Neuronal stem cell (in vitro differentiated cells): ENCODE results near the gene LHX6.

Experiments used
- DNase-seq: peaks from one replicate; pipeline ENCODE4 v3.0.0-alpha.2; 2013; ENCODE audit warnings: low spot score
- H2AFZ ChIP-seq: one replicate; pipeline ENCODE4 v1.6.1; 2013; ENCODE audit warnings: mild to moderate bottlenecking, low read length, inconsistent platforms
- H2AK5ac ChIP-seq: 2 replicates; pipeline ENCODE4 v1.6.1; 2013; ENCODE audit warnings: low read depth, mild to moderate bottlenecking, inconsistent platforms, low read length, moderate library complexity, mixed read lengths
- H2BK120ac ChIP-seq: 2 replicates; pipeline ENCODE4 v1.6.1; 2013; ENCODE audit warnings: low read depth, mild to moderate bottlenecking, inconsistent platforms, low read length, moderate library complexity, mixed read lengths
- H2BK12ac ChIP-seq: one replicate; pipeline ENCODE4 v1.6.1; 2013; ENCODE audit warnings: low read length, inconsistent platforms
- H2BK15ac ChIP-seq: 2 replicates; pipeline ENCODE4 v1.6.1; 2013; ENCODE audit warnings: mild to moderate bottlenecking, low read length, inconsistent platforms, mixed read lengths
- H2BK5ac ChIP-seq: one replicate; pipeline ENCODE4 v1.6.1; 2013; ENCODE audit warnings: inconsistent platforms, mild to moderate bottlenecking, low read length, moderate library complexity
- H3K14ac ChIP-seq: one replicate; pipeline ENCODE4 v1.6.1; 2013; ENCODE audit warnings: low read length, inconsistent platforms
- H3K18ac ChIP-seq: 2 replicates; pipeline ENCODE4 v1.6.1; 2013; ENCODE audit warnings: low read length, inconsistent platforms
- H3K23ac ChIP-seq: 2 replicates; pipeline ENCODE4 v1.6.1; 2013; ENCODE audit warnings: low read depth, mild to moderate bottlenecking, mixed read lengths, low read length, inconsistent platforms; ENCODE audit not compliant: poor library complexity
- H3K27ac ChIP-seq: replicated peaks from 3 replicates; pipeline ENCODE4 v1.5.1; 2013; ENCODE audit warnings: low read length, inconsistent platforms
- H3K27me3 ChIP-seq, 3 experiments: 2 replicates each; pipeline ENCODE4 v1.6.1; 2013; ENCODE audit warnings: low read length in 3 of 3, mild to moderate bottlenecking in 2 of 3, inconsistent platforms in 1 of 3, low read depth in 1 of 3, mixed read lengths in 1 of 3, moderate library complexity in 1 of 3; ENCODE audit not compliant: control insufficient read depth in 3 of 3, insufficient read depth in 3 of 3
- H3K36me3 ChIP-seq, 2 donors: replicated peaks in 1 of 2; 2 replicates each; pipeline ENCODE4 v1.6.1; 2013; ENCODE audit warnings: low read length in 2 of 2; ENCODE audit not compliant: control insufficient read depth in 2 of 2, insufficient read depth in 2 of 2
- H3K4ac ChIP-seq: 2 replicates; pipeline ENCODE4 v1.6.1; 2013; ENCODE audit warnings: inconsistent platforms, mild to moderate bottlenecking, low read length, moderate library complexity
- H3K4me1 ChIP-seq, 2 donors: 1 replicate in 1 of 2; 2 replicates in 1 of 2; pipeline ENCODE4 v1.6.1; 2013; ENCODE audit warnings: low read length in 2 of 2, low read depth in 1 of 2; ENCODE audit not compliant: control insufficient read depth in 2 of 2, insufficient read depth in 1 of 2
- H3K4me2 ChIP-seq: one replicate; pipeline ENCODE4 v1.6.1; 2013; ENCODE audit warnings: mild to moderate bottlenecking, low read length, inconsistent platforms; ENCODE audit not compliant: insufficient read depth, poor library complexity, severe bottlenecking
- H3K4me3 ChIP-seq, 2 donors: 2 replicates each; pipeline ENCODE4 v1.5.1; 2013; ENCODE audit warnings: low read length in 2 of 2, mild to moderate bottlenecking in 2 of 2, inconsistent platforms in 1 of 2, moderate library complexity in 1 of 2
- H3K79me1 ChIP-seq: one replicate; pipeline ENCODE4 v1.6.1; 2013; ENCODE audit warnings: low read depth, mild to moderate bottlenecking, inconsistent platforms, low read length, moderate library complexity
- H3K9ac ChIP-seq: one replicate; pipeline ENCODE4 v1.6.1; 2013; ENCODE audit warnings: mild to moderate bottlenecking, low read depth, low read length, inconsistent platforms; ENCODE audit not compliant: poor library complexity
- H3K9me3 ChIP-seq, 2 donors: replicated peaks in 1 of 2; 2 replicates each; pipeline versions ENCODE3 to v1.6.1; 2013; ENCODE audit warnings: low read length in 2 of 2, mild to moderate bottlenecking in 2 of 2, inconsistent platforms in 1 of 2, low read depth in 1 of 2, mixed read lengths in 1 of 2, moderate library complexity in 1 of 2; ENCODE audit not compliant: control insufficient read depth in 2 of 2, insufficient read depth in 1 of 2
- H4K8ac ChIP-seq: one replicate; pipeline ENCODE4 v1.6.1; 2013; ENCODE audit warnings: low read depth, mild to moderate bottlenecking, inconsistent platforms, low read length, moderate library complexity
- H4K91ac ChIP-seq: one replicate; pipeline ENCODE4 v1.6.1; 2013; ENCODE audit warnings: low read length, low read depth, mild to moderate bottlenecking, inconsistent platforms; ENCODE audit not compliant: poor library complexity
- WGBS, 2 donors: extraction: QIAGEN DNeasy Blood & Tissue Kit; methylation state at CpG; one replicate each; pipeline ENCODE4 v1.1.7; 2013; ENCODE audit warnings: missing lambda C conversion rate in 2 of 2, mixed read lengths in 1 of 2; ENCODE audit not compliant: insufficient read length in 2 of 2, insufficient replicate concordance in 1 of 2; ENCODE audit errors: extremely low coverage in 2 of 2; 5-methylcytosine and 5-hydroxymethylcytosine counted together

LHX6 gene

GRCh38 chr9:122159925-122160246 is 68.9 kb downstream of the LHX6 start:
- Histone ChIP-seq H3K4ac (no peak overlapping the region), H2BK120ac (no peak overlapping the region), H2BK5ac (no peak overlapping the region), H3K27ac (no peak overlapping the region), H2BK15ac (no peak overlapping the region), H3K4me3 (peak overlapping the region in 1 of 2 donors; percentile 78), H3K36me3 (peaks cover 0 to 2% of the 10 kb centered on the region in 2 donors), H2BK12ac (no peak overlapping the region), H3K18ac (no peak overlapping the region), H4K8ac (no peak overlapping the region), H3K27me3 (peaks cover 0 to 13% (median 0%) of the 10 kb centered on the region in 3 experiments), H3K14ac (no peak overlapping the region), H3K9ac (no peak overlapping the region), H2AK5ac (no peak overlapping the region), H2AFZ (peak overlapping the region; percentile 91), H3K9me3 (peaks cover 1 to 10% of the 10 kb centered on the region in 2 donors), H4K91ac (no peak overlapping the region), H3K23ac (peak overlapping the region; percentile 81), H3K4me1 (peaks cover 2 to 6% of the 10 kb centered on the region in 2 donors), H3K79me1 (no peaks in the 10 kb centered on the region), H3K4me2 (peak overlapping the region; percentile 47)
- no CpG with 5 or more reads among the region's 6 CpGs for WGBS, 2 donors
- no peak for DNase-seq

DNA sequence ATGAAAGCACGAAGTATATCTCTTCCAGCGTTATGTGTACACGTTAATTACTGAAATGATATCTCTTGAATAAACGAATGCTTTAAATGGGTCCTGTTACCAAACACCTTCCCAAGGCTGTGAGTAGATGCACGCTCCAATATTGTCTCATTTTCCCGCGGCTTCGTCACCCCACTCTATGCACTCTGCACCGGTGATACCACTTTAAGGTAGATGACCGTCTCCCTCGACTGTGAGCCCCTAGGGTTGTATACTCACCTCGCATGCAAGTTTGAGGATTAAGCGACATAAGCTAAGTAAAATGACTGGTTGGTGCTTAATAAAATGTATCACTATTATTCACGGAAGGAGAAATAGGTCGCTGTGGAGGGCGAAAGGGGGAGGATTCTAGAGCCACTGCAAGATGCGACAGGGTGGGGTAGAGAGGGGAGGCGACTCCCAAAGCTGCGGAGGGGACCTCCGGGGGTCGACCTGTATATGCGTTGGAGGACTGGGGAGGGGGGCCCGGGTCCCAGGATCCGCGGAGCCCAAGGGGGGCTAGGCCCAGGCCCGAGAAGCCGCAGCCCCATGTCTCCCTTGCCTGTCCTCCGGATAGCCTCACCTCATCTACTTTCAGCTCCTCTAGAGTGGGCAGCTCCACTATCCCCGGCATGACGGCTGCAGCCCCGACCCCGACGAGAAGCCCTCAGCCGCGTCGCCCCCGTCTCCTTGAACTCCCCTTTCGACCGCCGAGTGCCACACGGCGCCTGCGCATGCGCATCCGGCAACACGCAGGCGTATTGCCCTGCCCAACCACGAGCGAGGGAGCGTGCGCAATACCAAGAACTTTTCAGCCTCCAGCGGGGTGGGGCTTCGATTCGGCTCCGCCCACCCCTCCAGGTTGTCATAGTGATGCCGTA is 69.5 kb downstream of the LHX6 start, which contains the start of the genes MORN5 and NDUFA8:
MORN5 (plus strand) TSS at position 883 of the 899 bp plus-strand sequence. CDS start 65 bp downstream, outside the sequence.
NDUFA8 (minus strand) TSS at position 754 of the 899 bp plus-strand sequence; CDS start at position 652, 102 bp downstream.
- no peak within 1 kb of the TSS for H2AK5ac ChIP-seq
- peaks cover 2 to 6% of the 10 kb centered on the region in 2 donors for H3K4me1 ChIP-seq
- H2BK5ac ChIP-seq: no peak within 1 kb of the TSS
- no peak within 1 kb of the TSS for H2BK12ac ChIP-seq
- H2BK15ac ChIP-seq: no peak within 1 kb of the TSS
- H3K4me3 ChIP-seq: peak within 1 kb of the TSS; percentile 78 to 95
- no peak within 1 kb of the TSS for H4K8ac ChIP-seq
- no peak within 1 kb of the TSS for H3K14ac ChIP-seq
- peak within 1 kb of the TSS; percentile 88 for H3K4me2 ChIP-seq
- peak; percentile 97 for DNase-seq
- no peak within 1 kb of the TSS for H3K4ac ChIP-seq
- H3K23ac ChIP-seq: peak within 1 kb of the TSS; percentile 81
- H3K9me3 ChIP-seq: peaks cover 1 to 10% of the 10 kb centered on the region in 2 donors
- H3K9ac ChIP-seq: peak within 1 kb of the TSS; percentile 96
- peaks cover 0 to 2% of the 10 kb centered on the region in 2 donors for H3K36me3 ChIP-seq
- no peak within 1 kb of the TSS for H3K27ac ChIP-seq
- H4K91ac ChIP-seq: no peak within 1 kb of the TSS
- H3K27me3 ChIP-seq: peaks cover 0 to 7% (median 0%) of the 10 kb centered on the region in 3 experiments
- peak within 1 kb of the TSS; percentile 93 for H3K18ac ChIP-seq
- peak within 1 kb of the TSS; percentile 91 for H2AFZ ChIP-seq
- H2BK120ac ChIP-seq: no peak within 1 kb of the TSS
- no peaks in the 10 kb centered on the region for H3K79me1 ChIP-seq
- WGBS, 2 donors: no CpG with 5 or more reads among the region's 56 CpGs

GRCh38 chr9:122158202-122158601 is 70.6 kb downstream of the LHX6 start:
- no CpG with 5 or more reads among the region's 3 CpGs for WGBS, 2 donors
- H3K18ac ChIP-seq: no peak overlapping the region
- H2AK5ac ChIP-seq: no peak overlapping the region
- peak overlapping the region; percentile 14 to 53 for H3K4me3 ChIP-seq
- H3K4me1 ChIP-seq: peaks cover 2 to 6% of the 10 kb centered on the region in 2 donors
- H2BK5ac ChIP-seq: no peak overlapping the region
- H4K91ac ChIP-seq: no peak overlapping the region
- H3K27ac ChIP-seq: no peak overlapping the region
- no peak overlapping the region for H2BK120ac ChIP-seq
- H3K79me1 ChIP-seq: no peaks in the 10 kb centered on the region
- H3K27me3 ChIP-seq: no peaks in the 10 kb centered on the region
- no peak overlapping the region for H3K23ac ChIP-seq
- no peak overlapping the region for H2AFZ ChIP-seq
- H3K14ac ChIP-seq: no peak overlapping the region
- H4K8ac ChIP-seq: no peak overlapping the region
- no peak overlapping the region for H3K4ac ChIP-seq
- H3K9ac ChIP-seq: no peak overlapping the region
- peaks cover 1 to 10% of the 10 kb centered on the region in 2 donors for H3K9me3 ChIP-seq
- no peak overlapping the region for H3K4me2 ChIP-seq
- no peak overlapping the region for H2BK12ac ChIP-seq
- DNase-seq: no peak
- H3K36me3 ChIP-seq: peaks cover 0 to 2% of the 10 kb centered on the region in 2 donors
- no peak overlapping the region for H2BK15ac ChIP-seq

- Histone ChIP-seq H3K4ac (no peak overlapping the region), H3K18ac (no peak overlapping the region)
Measured at GRCh38 chr9:122155796-122156195, 73.0 kb downstream of the LHX6 start.

More at GRCh38 chr9:122155796-122156195, 73.0 kb downstream of the LHX6 start:
- Histone ChIP-seq H4K8ac (no peak overlapping the region), H3K27me3 (no peaks in the 10 kb centered on the region), H2BK12ac (no peak overlapping the region), H3K23ac (no peak overlapping the region), H3K9me3 (peaks cover 0 to 1% of the 10 kb centered on the region in 2 donors), H2AK5ac (no peak overlapping the region), H2BK5ac (no peak overlapping the region), H2BK15ac (no peak overlapping the region), H3K14ac (no peak overlapping the region), H3K4me1 (peaks cover 2 to 6% of the 10 kb centered on the region in 2 donors), H3K4me3 (no peak overlapping the region), H3K9ac (no peak overlapping the region), H3K36me3 (peaks cover 4 to 15% of the 10 kb centered on the region in 2 donors), H2BK120ac (no peak overlapping the region), H2AFZ (no peak overlapping the region), H3K4me2 (no peak overlapping the region), H3K27ac (no peak overlapping the region), H3K79me1 (no peaks in the 10 kb centered on the region), H4K91ac (no peak overlapping the region)
- DNase-seq: no peak
- no CpG with 5 or more reads among the region's 4 CpGs for WGBS, 2 donors
